ENCODE results near the gene RAE1. TPM values are rescaled to one million over a fixed set of nuclear protein-coding genes. Genes with fewer than 3 reads are reported as not detected.

Gene RAE1
- total and polyA plus RNA-seq, 2 of the 4 experiments (the other 2 are of a cell fraction): 32.8 to 80.5 TPM

DNA sequence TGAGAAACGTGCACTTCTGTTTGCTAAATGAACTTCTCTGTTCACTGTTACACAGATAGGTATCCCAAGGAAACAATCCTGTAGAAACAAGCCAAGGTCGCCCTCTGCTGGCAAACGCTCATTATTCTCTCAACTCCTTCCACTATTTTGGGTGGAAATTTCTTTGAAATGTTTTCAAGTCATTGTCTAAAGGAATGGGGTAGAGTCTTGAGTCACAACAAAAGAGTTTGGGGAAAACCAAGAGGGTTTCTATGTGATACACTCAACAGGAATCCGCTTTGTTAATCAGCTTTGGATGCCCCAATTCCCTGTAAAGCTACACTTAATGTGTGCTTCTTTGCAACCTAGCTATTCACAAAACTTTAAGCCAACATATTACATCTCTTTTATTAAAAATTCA is 4.6 kb upstream of the RAE1 start:
- Histone ChIP-seq H3K27ac (ENCODE audit: insufficient read depth, low read length) (no peak overlapping the region), H3K4me1 (ENCODE audit: control insufficient read depth, insufficient read depth, low read length) (no peaks in the 10 kb centered on the region), H3K36me3 (ENCODE audit: control insufficient read depth, insufficient read depth, low read length) (no peaks in the 10 kb centered on the region), H3K9me3 (ENCODE audit: control insufficient read depth, insufficient read depth, low read length) (no peaks in the 10 kb centered on the region), H4K20me1 (ENCODE audit: insufficient read depth, low read length) (no peaks in the 10 kb centered on the region), H2BK5ac (ENCODE audit: low read depth, low read length, poor library complexity, severe bottlenecking) (no peak overlapping the region), H2AFZ (replicated peaks; ENCODE audit: low read length, poor library complexity) (no peak overlapping the region), H3K23ac (ENCODE audit: low read depth, low read length) (no peak overlapping the region), H3K18ac (ENCODE audit: low read depth, low read length) (no peak overlapping the region), H4K91ac (ENCODE audit: insufficient read depth, low read depth, low read length) (no peak overlapping the region), H3K4me2 (ENCODE audit: low read depth, low read length) (no peak overlapping the region), H3K9ac (ENCODE audit: low read depth, low read length) (no peak overlapping the region), H4K5ac (ENCODE audit: low read depth, low read length) (no peak overlapping the region), H2AK5ac (ENCODE audit: low read depth, low read length) (no peak overlapping the region), H3K56ac (ENCODE audit: extremely low read depth, insufficient read depth, low read length) (no peak overlapping the region), H2BK15ac (ENCODE audit: low read depth, low read length) (no peak overlapping the region), H4K8ac (ENCODE audit: low read depth in 2 of 2, low read length in 2 of 2) (no peak overlapping the region), H3K27me3 (ENCODE audit: control insufficient read depth, insufficient read depth, low read length) (peaks cover 2% of the 10 kb centered on the region; the same call in 1 of the 2 replicates), H3K4ac (ENCODE audit: low read depth, low read length) (no peak overlapping the region), H3K14ac (replicated peaks; ENCODE audit: low read depth, low read length) (no peak overlapping the region), H2BK20ac (ENCODE audit: low read depth, low read length) (no peak overlapping the region), H2BK120ac (ENCODE audit: low read depth, low read length) (no peak overlapping the region), H2AK9ac (replicated peaks; ENCODE audit: low read depth, low read length, poor library complexity) (no peak overlapping the region), H3K4me3 (ENCODE audit: insufficient read depth, low read depth, low read length) (no peak overlapping the region), H3K9me1 (ENCODE audit: insufficient read depth, low read length) (no peaks in the 10 kb centered on the region), H3K79me1 (ENCODE audit: low read depth in 1 of 2, low read length in 2 of 2) (peaks cover 0 to 3% of the 10 kb centered on the region in 2 experiments; a peak in 2 of 4 replicates)
- ATAC-seq (ENCODE audit: low read depth): peak; percentile 71
- ChIA-PET CTCF (interaction anchor here (0.6 to 1.5 kb wide), 13 partner anchors 13 to 908 kb away, joined by 3 to 10 read pairs (median 3); no protein-coding TSS in a partner anchor), POLR2A (ENCODE audit: unreplicated experiment) (no interaction called here)
- TF ChIP-seq POLR2A (IDR thresholded peaks at IDR 0.05; ENCODE audit: low read depth, low read length) (no peak), MAFK (IDR thresholded peaks at IDR 0.05; ENCODE audit: low read depth, low read length) (no peak), NFE2L2 (IDR thresholded peaks at IDR 0.05; ENCODE audit: low read depth, low read length) (no peak), CTCF (conservative IDR thresholded peaks at IDR 0.05; ENCODE audit: low read depth, low read length) (peak; percentile 85), SMC3 (IDR thresholded peaks at IDR 0.05; ENCODE audit: low read depth, low read length) (peak; percentile 70), RFX5 (IDR thresholded peaks at IDR 0.05; ENCODE audit: low read depth, low read length) (no peak), MAZ (IDR thresholded peaks at IDR 0.05; ENCODE audit: borderline replicate concordance, low read depth, low read length) (no peak), USF2 (IDR thresholded peaks at IDR 0.05; ENCODE audit: low read depth, low read length) (no peak), RAD21 (IDR thresholded peaks at IDR 0.05; ENCODE audit: low read length) (peak; percentile 78), CHD1 (IDR thresholded peaks at IDR 0.05; ENCODE audit: low read depth, low read length) (no peak), MXI1 (IDR thresholded peaks at IDR 0.05; ENCODE audit: borderline replicate concordance, low read depth, low read length) (no peak), BHLHE40 (IDR thresholded peaks at IDR 0.05; ENCODE audit: low read depth, low read length) (no peak), FOS (IDR thresholded peaks at IDR 0.05; ENCODE audit: low read depth, low read length) (no peak)
- TF ChIP-seq, protein P1, sequence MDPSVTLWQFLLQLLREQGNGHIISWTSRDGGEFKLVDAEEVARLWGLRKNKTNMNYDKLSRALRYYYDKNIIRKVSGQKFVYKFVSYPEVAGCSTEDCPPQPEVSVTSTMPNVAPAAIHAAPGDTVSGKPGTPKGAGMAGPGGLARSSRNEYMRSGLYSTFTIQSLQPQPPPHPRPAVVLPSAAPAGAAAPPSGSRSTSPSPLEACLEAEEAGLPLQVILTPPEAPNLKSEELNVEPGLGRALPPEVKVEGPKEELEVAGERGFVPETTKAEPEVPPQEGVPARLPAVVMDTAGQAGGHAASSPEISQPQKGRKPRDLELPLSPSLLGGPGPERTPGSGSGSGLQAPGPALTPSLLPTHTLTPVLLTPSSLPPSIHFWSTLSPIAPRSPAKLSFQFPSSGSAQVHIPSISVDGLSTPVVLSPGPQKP (IDR thresholded peaks at IDR 0.05; ENCODE audit: borderline replicate concordance, low read depth, low read length): no peak
- no TSS peak for BruUV-seq (replicated peaks)
- in situ Hi-C loops (cut with MboI; ENCODE audit: low sequenced_read_pairs): loop anchor here (5.0 kb wide), 1 partner anchor 794 kb away; no protein-coding TSS in a partner anchor
- no CpG with 5 or more reads among the region's 4 CpGs for WGBS, 2 experiments (ENCODE audit: extremely low coverage in 2 of 2, insufficient read length in 1 of 2)
- intact Hi-C loops (cut with micrococcal nuclease): loop anchor here (1.0 kb wide), 2 partner anchors 254 to 796 kb away; no protein-coding TSS in a partner anchor
- DNase-seq: peak; percentile 70
- dilution Hi-C loops (cut with HindIII; ENCODE audit: low sequenced_read_pairs, unreplicated experiment): no loop called here

Measured in IMR-90 (cell line).